HepG2 (cell line): Measurements from ENCODE around the gene HOXA1. TPM values are rescaled to one million over a fixed set of nuclear protein-coding genes. Genes with fewer than 3 reads are reported as not detected.

Experiments
- ATAC-seq: fragments of 200-7000 bp; cut with Tn5 transposase; 3 replicates; pipeline ENCODE4 v1.9.1; 2020; ENCODE audit warnings: mild to moderate bottlenecking, moderate library complexity
- BruUV-seq: library from RNA; stranded (reverse); fragments of 400-500 nt; replicated peaks from 2 replicates; lab custom pipeline; 2021; lab: Mats Ljungman, UMichigan
- CTCF ChIA-PET: fragments of 300-600 bp; formaldehyde crosslinking; extraction: SDS; loops from one replicate; lab custom pipeline; 2021; ENCODE audit warnings: low total read pairs, inconsistent platforms, low intra/inter-chr PET ratio; lab: Yijun Ruan, JAX
- POLR2A ChIA-PET: fragments of 350-600 bp; sonication (Branson Sonifier 250); formaldehyde crosslinking; loops from one replicate; lab custom pipeline; 2020; ENCODE audit warnings: antibody characterized with exemption, inconsistent platforms; lab: Yijun Ruan, JAX
- DNase-seq: peaks from one replicate; pipeline ENCODE4 v3.0.0-alpha.2; 2015; ENCODE audit warnings: low spot score
- FAIRE-seq: peaks from 3 replicates; lab custom pipeline; 2011; peaks lifted over from hg19 to GRCh38; lab: Jason Lieb, UNC
- H2AFZ ChIP-seq: one replicate; pipeline ENCODE4 v1.6.1; 2011; ENCODE audit warnings: low read length, inconsistent platforms
- H3K27ac ChIP-seq: fragments of 300-600 bp; 3 replicates; pipeline ENCODE4 v1.8.0; 2011; ENCODE audit warnings: mixed run types, mild to moderate bottlenecking, mixed read lengths, low read length, inconsistent platforms; ENCODE audit not compliant: insufficient read depth; ENCODE audit errors: extremely low read length
- H3K27me3 ChIP-seq, 2 experiments: fragments of 200-600 bp in 1 of 2; 2 replicates in 1 of 2; 3 replicates in 1 of 2; pipeline versions ENCODE4 v1.6.0 to v1.8.0; 2011; ENCODE audit warnings: low read length in 2 of 2, mild to moderate bottlenecking in 2 of 2, moderate library complexity in 2 of 2, inconsistent platforms in 1 of 2; ENCODE audit not compliant: insufficient read depth in 2 of 2, control insufficient read depth in 1 of 2
- H3K36me3 ChIP-seq, 2 experiments: fragments of 200-600 bp in 1 of 2; replicated peaks in 1 of 2; 2 replicates in 1 of 2; 3 replicates in 1 of 2; pipeline versions ENCODE4 v1.5.1 to v1.8.0; 2011; ENCODE audit warnings: low read length in 2 of 2, inconsistent platforms in 1 of 2; ENCODE audit not compliant: insufficient read depth in 2 of 2, control insufficient read depth in 1 of 2
- H3K4me1 ChIP-seq: 2 replicates; pipeline ENCODE4 v1.5.1; 2012; ENCODE audit warnings: low read length, inconsistent platforms; ENCODE audit not compliant: insufficient read depth
- H3K4me2 ChIP-seq: 2 replicates; pipeline ENCODE4 v1.6.0; 2011; ENCODE audit warnings: low read depth, low read length, inconsistent platforms
- H3K4me3 ChIP-seq, 3 experiments: fragments of 200-600 bp in 1 of 3; sonication (generic), shearing (Covaris generic) in 1 of 3; replicated peaks in 1 of 3; 2 replicates each; pipeline ENCODE4 v1.5.1; 2011 to 2016; ENCODE audit warnings: low read length in 3 of 3, inconsistent platforms in 2 of 3, low read depth in 2 of 3, mild to moderate bottlenecking in 2 of 3, control low read depth in 1 of 3, mixed read lengths in 1 of 3; ENCODE audit not compliant: insufficient read depth in 1 of 3
- H3K79me2 ChIP-seq: one replicate; pipeline ENCODE4 v1.6.1; 2011; ENCODE audit warnings: low read length, inconsistent platforms; ENCODE audit not compliant: insufficient read depth
- H3K9ac ChIP-seq: 2 replicates; pipeline ENCODE4 v1.6.0; 2011; ENCODE audit warnings: mild to moderate bottlenecking, low read depth, low read length, inconsistent platforms; ENCODE audit not compliant: insufficient read depth
- H3K9me3 ChIP-seq: 2 replicates; pipeline ENCODE4 v1.5.1; 2012; ENCODE audit warnings: mild to moderate bottlenecking, low read length
- H4K20me1 ChIP-seq: 2 replicates; pipeline ENCODE4 v1.6.0; 2011; ENCODE audit warnings: inconsistent platforms, mild to moderate bottlenecking, low read length, moderate library complexity; ENCODE audit not compliant: insufficient read depth
- EED ChIP-seq: sonication (generic); formaldehyde crosslinking; IDR thresholded peaks from 2 replicates; pipeline ENCODE4 v1.5.0; 2020; ENCODE audit warnings: mild to moderate bottlenecking, missing genetic modification reagents
- HOXA9 ChIP-seq: sonication (generic); formaldehyde crosslinking; IDR thresholded peaks from 2 replicates; pipeline ENCODE4 v1.8.1; 2022; ENCODE audit warnings: missing genetic modification reagents, mild to moderate bottlenecking, moderate library complexity, borderline replicate concordance
- MAF1 ChIP-seq: sonication (generic); formaldehyde crosslinking; IDR thresholded peaks from 2 replicates; pipeline ENCODE4 v1.5.0; 2020; ENCODE audit warnings: missing genetic modification reagents, borderline replicate concordance
- MIER3 ChIP-seq: IDR thresholded peaks from 2 replicates; pipeline ENCODE4 v1.6.1; 2016; ENCODE audit warnings: missing compliant biosample characterization, borderline replicate concordance
- NFE2L1 ChIP-seq: sonication (generic); formaldehyde crosslinking; IDR thresholded peaks from 2 replicates; pipeline ENCODE4 v1.4.0; 2020; ENCODE audit warnings: missing genetic modification reagents, mild to moderate bottlenecking, borderline replicate concordance
- POLR2A ChIP-seq, 2 experiments: IDR thresholded peaks; 2 replicates each; pipeline ENCODE4 v1.6.1; 2011; ENCODE audit warnings: low read depth in 2 of 2, low read length in 2 of 2, mild to moderate bottlenecking in 1 of 2, moderate library complexity in 1 of 2; ENCODE audit not compliant: insufficient read depth in 1 of 2
- PRDM10 ChIP-seq: sonication (generic); formaldehyde crosslinking; IDR thresholded peaks from 2 replicates; pipeline ENCODE4 v1.4.0; 2020; ENCODE audit warnings: low read depth, missing genetic modification reagents
- RFXANK ChIP-seq: IDR thresholded peaks from 2 replicates; pipeline ENCODE4 v1.6.1; 2016
- SMC3 ChIP-seq: IDR thresholded peaks from 2 replicates; pipeline ENCODE4 v1.6.1; 2011; ENCODE audit warnings: low read length, improper control_type of control experiment
- TAF15 ChIP-seq: fragments of 200-400 bp; formaldehyde crosslinking; IDR thresholded peaks from one replicate; pipeline ENCODE4 v1.6.1; 2018; ENCODE audit warnings: mild to moderate bottlenecking, low read depth, low read length; ENCODE audit not compliant: poor library complexity, severe bottlenecking
- TCF12 ChIP-seq, 2 experiments: fragments of 450-650 bp in 1 of 2; sonication (generic) in 1 of 2; formaldehyde crosslinking in 1 of 2; IDR thresholded peaks; 2 replicates each; pipeline versions ENCODE4 v1.6.1 to v1.8.0; 2017 to 2022; ENCODE audit warnings: antibody characterized with exemption in 1 of 2, mild to moderate bottlenecking in 1 of 2, missing genetic modification reagents in 1 of 2, moderate library complexity in 1 of 2
- ZFY ChIP-seq: sonication (generic); formaldehyde crosslinking; IDR thresholded peaks from 2 replicates; pipeline ENCODE4 v1.4.0; 2020; ENCODE audit warnings: missing genetic modification reagents
- ZNF124 ChIP-seq: sonication (generic); formaldehyde crosslinking; IDR thresholded peaks from 2 replicates; pipeline ENCODE4 v1.4.0; 2020; ENCODE audit warnings: missing genetic modification reagents
- ZNF251 ChIP-seq: sonication (generic); formaldehyde crosslinking; IDR thresholded peaks from 2 replicates; pipeline ENCODE4 v1.9.0; 2021; ENCODE audit warnings: mild to moderate bottlenecking, missing genetic modification reagents
- ZNF878 ChIP-seq: sonication (generic); formaldehyde crosslinking; IDR thresholded peaks from 2 replicates; pipeline ENCODE4 v1.8.1; 2023; ENCODE audit warnings: mild to moderate bottlenecking, missing genetic modification reagents, moderate library complexity
- WGBS: methylation state at CpG from one replicate; pipeline ENCODE4 v1.1.6; 2017; ENCODE audit warnings: low lambda C conversion rate; 5-methylcytosine and 5-hydroxymethylcytosine counted together
- in situ Hi-C: cut with HindIII; loops from 2 replicates; pipeline ENCODE4 v1.10.0; 2017; ENCODE audit warnings: low pct_unique_long_range_greater_than_20kb; ENCODE audit not compliant: extremely low pct_ligation_motif_present
- intact Hi-C: fragments of 100-400 bp; cut with micrococcal nuclease; formaldehyde crosslinking; loops from one replicate; pipeline ENCODE4 v1.10.0; 2022; ENCODE audit not compliant: unreplicated experiment
- polyA plus RNA-seq, 8 experiments: library from polyadenylated mRNA; depleted of rRNA in 3 of 8; stranded (reverse) in 7 of 8; unstranded in 1 of 8; fragments of >200 nt; fragmentation: Illumina TruSeq in 4 of 8; extraction: Trizol in 4 of 8; gene quantifications; 2 replicates each; pipeline versions ENCODE4 v1.2.1 to v1.2.3, GENCODE V29; 2011 to 2016; ENCODE audit warnings: low read depth in 4 of 8, missing spikeins in 1 of 8, mixed read lengths in 1 of 8; ENCODE audit not compliant: insufficient read depth in 1 of 8
- total RNA-seq, 5 experiments: library from RNA; depleted of rRNA; stranded (reverse); fragments of >200 nt; fragmentation: Illumina TruSeq; extraction: Trizol; gene quantifications; 2 replicates each; pipeline ENCODE4 v1.2.3, GENCODE V29; 2016; ENCODE audit warnings: low read depth in 1 of 5

HOXA1 gene
- total and polyA plus RNA-seq, 2 of the 13 experiments (the other 11 are each of a cell fraction or from before 2014, with no cell fraction given) = 0.18 to 0.20 TPM

GRCh38 chr7:27124902-27125689, 29.3 kb upstream of the HOXA1 start (continued):
- TF ChIP-seq TAF15 = no peak
- no peak for TF ChIP-seq MIER3 (CRISPR knock-in tag)
- peak in 1 of 2 experiments; percentile 11; a peak in 1 of 4 replicates for TF ChIP-seq POLR2A (IDR thresholded peaks at IDR 0.05; ENCODE audit: insufficient read depth in 1 of 2, low read depth in 2 of 2, low read length in 2 of 2)
- no peak for TF ChIP-seq SMC3
- TF ChIP-seq RFXANK (CRISPR knock-in tag) = no peak

GRCh38 chr7:27124096-27124901, 28.5 kb upstream of the HOXA1 start:
- no peak overlapping the region for H3K27ac ChIP-seq
- in situ Hi-C loops = no loop called here
- POLR2A ChIA-PET = interaction anchor here (0.9 to 5.8 kb wide), 2 partner anchors 8 to 260 kb away, joined by 3 to 118 read pairs; partner anchors contain the start of genes HOXA4 and SKAP2

More at GRCh38 chr7:27124096-27124901, 28.5 kb upstream of the HOXA1 start:
- Histone ChIP-seq H2AFZ (no peak overlapping the region), H3K4me1 (peaks cover 81% of the 10 kb centered on the region), H3K36me3 (peaks cover 0 to 8% of the 10 kb centered on the region in 2 experiments; a peak in 1 of 5 replicates), H3K4me2 (peak overlapping the region; percentile 87), H3K9ac (no peak overlapping the region), H3K79me2 (peaks cover 41% of the 10 kb centered on the region), H3K9me3 (no peaks in the 10 kb centered on the region), H4K20me1 (peaks cover 6% of the 10 kb centered on the region; the same call in 1 of the 2 replicates), H3K27me3 (no peaks in the 10 kb centered on the region; a peak in 1 of 5 replicates), H3K4me3 (no peak overlapping the region; a peak in 1 of 6 replicates)
- CTCF ChIA-PET = no interaction called here
- FAIRE-seq (no peak), ATAC-seq (no peak), DNase-seq (no peak)
- TF ChIP-seq ZFY (CRISPR knock-in tag) (no peak), NFE2L1 (CRISPR knock-in tag) (no peak), ZNF878 (CRISPR knock-in tag) (no peak), ZNF251 (CRISPR knock-in tag) (no peak), HOXA9 (CRISPR knock-in tag) (no peak), EED (no peak), TCF12 (IDR thresholded peaks at IDR 0.05) (no peak), TCF12 (CRISPR knock-in tag; IDR thresholded peaks at IDR 0.05) (no peak), MAF1 (CRISPR knock-in tag) (no peak), ZNF124 (CRISPR knock-in tag) (no peak), PRDM10 (CRISPR knock-in tag) (no peak)
- WGBS = 96% methylated on average over 43 of the region's 43 CpGs
- BruUV-seq = no TSS peak
- intact Hi-C loops = no loop called here
